Kidney (tissue), 14 donors: ENCODE data around the gene TRIM71. TPM values are rescaled to one million over a fixed set of nuclear protein-coding genes. Genes with fewer than 3 reads are reported as not detected.

ENCODE experiments used
- DNase-seq, 5 donors: peaks; one replicate each; pipeline ENCODE4 v3.0.0-alpha.2; 2013 to 2020
- FAIRE-seq: peaks from 2 replicates; lab custom pipeline; 2012; peaks lifted over from hg19 to GRCh38; lab: Jason Lieb, UNC
- H3K27ac ChIP-seq, 2 donors: one replicate each; pipeline ENCODE4 v1.7.0; 2013; ENCODE audit warnings: low read depth in 2 of 2, low read length in 2 of 2, inconsistent platforms in 1 of 2
- H3K27me3 ChIP-seq: one replicate; pipeline ENCODE4 v1.7.1; 2013; ENCODE audit warnings: low read length, inconsistent platforms; ENCODE audit not compliant: control insufficient read depth, insufficient read depth
- H3K36me3 ChIP-seq, 3 donors: one replicate each; pipeline versions ENCODE4 v1.7.0 to v1.7.1; 2013; ENCODE audit warnings: low read length in 3 of 3, control low read depth in 1 of 3, inconsistent platforms in 1 of 3; ENCODE audit not compliant: insufficient read depth in 3 of 3, control insufficient read depth in 2 of 3
- H3K4me1 ChIP-seq, 3 donors: one replicate each; pipeline versions ENCODE4 v1.7.0 to v1.7.1; 2013; ENCODE audit warnings: low read length in 3 of 3, inconsistent platforms in 1 of 3, low read depth in 1 of 3; ENCODE audit not compliant: control insufficient read depth in 2 of 3, insufficient read depth in 2 of 3
- H3K4me3 ChIP-seq, 3 donors: one replicate each; pipeline versions ENCODE4 v1.7.0 to v1.8.1; 2013; ENCODE audit warnings: low read length in 3 of 3, control low read depth in 1 of 3, inconsistent platforms in 1 of 3
- H3K9ac ChIP-seq, 3 donors: one replicate each; pipeline versions ENCODE4 v1.7.0 to v1.7.1; 2013; ENCODE audit warnings: low read length in 3 of 3, control low read depth in 1 of 3, inconsistent platforms in 1 of 3
- H3K9me3 ChIP-seq, 3 donors: one replicate each; pipeline versions ENCODE4 v1.7.0 to v1.7.1; 2013; ENCODE audit warnings: low read length in 3 of 3, control low read depth in 1 of 3, inconsistent platforms in 1 of 3; ENCODE audit not compliant: control insufficient read depth in 2 of 3, insufficient read depth in 1 of 3
- CTCF ChIP-seq: IDR thresholded peaks from 3 replicates; pipeline ENCODE4 v1.5.1; 2012; ENCODE audit warnings: mild to moderate bottlenecking, moderate library complexity, borderline replicate concordance; ENCODE audit not compliant: insufficient read depth; ENCODE audit errors: extremely low read depth
- intact Hi-C: fragments of 100-400 bp; cut with DNase I; formaldehyde crosslinking; loops from one replicate; pipeline ENCODE4 v1.11.1; 2022
- polyA plus RNA-seq: library from polyadenylated mRNA; stranded (reverse); fragments of 350-450 nt; fragmentation: Illumina TruSeq; extraction: RNeasy Lipid Tissue Mini Kit (QIAGEN cat#74804); gene quantifications from one replicate; pipeline ENCODE4 v1.2.3, GENCODE V29; 2014; ENCODE audit warnings: low read depth, low replicate concordance; ENCODE audit not compliant: insufficient read depth
- total RNA-seq: library from RNA; stranded (reverse); fragmentation: NEBNext Ultra II Directional; extraction: Animal tissue kit (Norgen Biotek cat#: 25700); gene quantifications from one replicate; pipeline ENCODE4 v1.2.1, GENCODE V29; 2021
- donor health status: control.
- donor health status: control.
- donor health status: control.
- donor health status: control.
- donor health status: control.
- donor health status: DM: yes; HTN: yes; CAD: no.
- donor health status: Normal renal cell carcinoma (clear cell type).

Gene TRIM71
- total and polyA plus RNA-seq, 2 donors from 2014 or later, result 0.92 to 1.2 TPM

- Histone ChIP-seq H3K36me3 (no peaks in the 10 kb centered on the region), H3K27me3 (peaks cover 13% of the 10 kb centered on the region), H3K4me1 (peaks cover 0 to 3% (median 0%) of the 10 kb centered on the region in 3 donors), H3K27ac (no peak overlapping the region), H3K4me3 (no peak overlapping the region), H3K9ac (no peak overlapping the region), H3K9me3 (no peaks in the 10 kb centered on the region)
- FAIRE-seq, result no peak
- DNase-seq, result no peak
- intact Hi-C loops, result no loop called here
- no peak for TF ChIP-seq CTCF
Measured at GRCh38 chr3:32825601-32826375, 8.0 kb downstream of the TRIM71 start.

DNA sequence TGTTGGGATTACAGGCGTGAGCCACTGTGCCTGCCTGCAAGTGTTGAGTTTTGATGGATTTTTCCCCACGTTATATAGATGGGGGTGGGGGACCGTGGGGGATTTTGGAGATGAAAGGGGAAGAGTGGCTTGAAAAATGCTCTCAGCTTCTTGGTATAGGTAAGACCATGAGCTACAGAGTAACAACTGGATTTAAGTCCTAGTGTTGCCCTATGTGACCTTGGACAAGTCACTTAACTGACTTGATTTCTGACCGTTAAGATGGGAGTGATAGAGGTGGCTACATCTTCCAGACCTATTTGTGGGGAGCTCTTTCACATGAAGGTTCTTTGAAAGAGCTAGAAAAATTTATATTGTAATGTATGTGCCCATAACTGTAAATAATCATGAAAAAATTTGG, 13.3 kb downstream of the TRIM71 start:
- H3K9ac ChIP-seq, result no peak overlapping the region
- no peak overlapping the region for H3K4me3 ChIP-seq
- H3K36me3 ChIP-seq, result no peaks in the 10 kb centered on the region
- DNase-seq, result no peak
- FAIRE-seq, result no peak
- no peaks in the 10 kb centered on the region for H3K9me3 ChIP-seq
- no peak overlapping the region for H3K27ac ChIP-seq
- no peak for TF ChIP-seq CTCF
- H3K4me1 ChIP-seq, result no peaks in the 10 kb centered on the region
- peaks cover 9% of the 10 kb centered on the region for H3K27me3 ChIP-seq
- intact Hi-C loops, result no loop called here

DNA sequence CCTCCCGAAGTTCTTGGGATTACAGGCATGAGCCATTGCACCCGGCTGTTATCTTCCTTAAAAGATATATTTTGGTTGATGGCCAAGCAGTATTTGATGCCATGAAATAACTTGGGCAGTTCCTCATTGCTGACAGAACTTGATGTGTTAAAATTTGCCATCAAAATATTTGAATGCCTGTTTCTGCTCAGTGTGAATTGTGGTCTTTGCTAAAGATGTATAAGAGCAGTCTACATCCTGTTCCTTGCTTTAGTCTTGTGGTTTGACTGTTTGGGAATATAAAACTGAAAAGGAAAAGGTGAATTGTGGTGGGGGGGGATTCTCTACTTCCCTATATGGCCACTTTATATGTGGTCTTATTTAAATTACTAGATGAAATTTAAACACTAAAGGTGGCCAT, 14.0 kb downstream of the TRIM71 start:
- Histone ChIP-seq H3K9ac (no peak overlapping the region), H3K27ac (no peak overlapping the region), H3K36me3 (no peaks in the 10 kb centered on the region), H3K4me3 (no peak overlapping the region), H3K4me1 (no peaks in the 10 kb centered on the region), H3K27me3 (peaks cover 9% of the 10 kb centered on the region), H3K9me3 (no peaks in the 10 kb centered on the region)
- TF ChIP-seq CTCF, result no peak
- FAIRE-seq, result no peak
- no peak for DNase-seq
- intact Hi-C loops, result no loop called here
